HG03103 (cell line): Measurements from ENCODE around the gene WDFY4.

Source experiments
- ATAC-seq: cut with Tn5 transposase; IDR thresholded peaks from one replicate; pipeline ENCODE4 v1.9.1; 2021; ENCODE audit warnings: low read depth; ENCODE audit not compliant: unreplicated experiment

Gene WDFY4

GRCh38 chr10:48705401-48705938 lies 20.8 kb downstream of the WDFY4 start:
- no peak for ATAC-seq

GRCh38 chr10:48707472-48707871 lies 22.8 kb downstream of the WDFY4 start:
- no peak for ATAC-seq

- ATAC-seq, result no peak
Observed at GRCh38 chr10:48708144-48708543, 23.5 kb downstream of the WDFY4 start.

- ATAC-seq, result no peak
Observed at GRCh38 chr10:48710647-48711275, 26.1 kb downstream of the WDFY4 start.

GRCh38 chr10:48711830-48712229 lies 27.2 kb downstream of the WDFY4 start:
- no peak for ATAC-seq

- no peak for ATAC-seq
Observed at GRCh38 chr10:48714088-48714487, 29.4 kb downstream of the WDFY4 start.

- no peak for ATAC-seq
Observed at GRCh38 chr10:48716416-48716815, 31.7 kb downstream of the WDFY4 start.

GRCh38 chr10:48720611-48721010 lies 35.9 kb downstream of the WDFY4 start:
- ATAC-seq, result no peak

- ATAC-seq, result no peak
Observed at GRCh38 chr10:48722153-48723145, 37.8 kb downstream of the WDFY4 start.

GRCh38 chr10:48724127-48724526 lies 39.5 kb downstream of the WDFY4 start:
- no peak for ATAC-seq

GRCh38 chr10:48725708-48726107 lies 41.0 kb downstream of the WDFY4 start:
- ATAC-seq, result no peak

GRCh38 chr10:48727866-48728265 lies 43.2 kb downstream of the WDFY4 start:
- no peak for ATAC-seq

- ATAC-seq, result no peak
Observed at GRCh38 chr10:48729222-48729621, 44.5 kb downstream of the WDFY4 start.

GRCh38 chr10:48729941-48730457 lies 45.3 kb downstream of the WDFY4 start:
- ATAC-seq, result no peak

- ATAC-seq, result no peak
Observed at GRCh38 chr10:48731141-48731540, 46.5 kb downstream of the WDFY4 start.

- ATAC-seq, result no peak
Observed at GRCh38 chr10:48731654-48732053, 47.0 kb downstream of the WDFY4 start.

- no peak for ATAC-seq
Observed at GRCh38 chr10:48733329-48733728, 48.7 kb downstream of the WDFY4 start.

GRCh38 chr10:48735836-48736390 lies 51.2 kb downstream of the WDFY4 start:
- ATAC-seq, result no peak

- no peak for ATAC-seq
Observed at GRCh38 chr10:48736596-48736995, 51.9 kb downstream of the WDFY4 start.

GRCh38 chr10:48737886-48738285 lies 53.2 kb downstream of the WDFY4 start:
- ATAC-seq, result no peak

- ATAC-seq, result no peak
Observed at GRCh38 chr10:48739170-48739569, 54.5 kb downstream of the WDFY4 start.
